Fibroblast of lung (primary cell): ENCODE data around the gene GSG1L.

Source experiments
- CTCF ChIP-seq, 2 donors: IDR thresholded peaks in 1 of 2; conservative IDR thresholded peaks in 1 of 2; 1 replicate in 1 of 2; 2 replicates in 1 of 2; pipeline ENCODE4 v1.5.1; 2011 to 2012; ENCODE audit warnings: low read length in 2 of 2, control low read depth in 1 of 2, inconsistent platforms in 1 of 2, low read depth in 1 of 2, mild to moderate bottlenecking in 1 of 2
- EZH2 ChIP-seq: IDR thresholded peaks from 2 replicates; pipeline ENCODE4 v1.5.1; 2012; ENCODE audit warnings: low read length, control low read depth, mild to moderate bottlenecking; ENCODE audit errors: missing control alignments

- TF ChIP-seq CTCF (conservative IDR thresholded peaks at IDR 0.05 in 1 of 2, IDR thresholded peaks at IDR 0.05 in 1 of 2; ENCODE audit: low read depth in 1 of 2, low read length in 2 of 2) = no peak
- no peak for TF ChIP-seq EZH2
These were observed 262.7 kb downstream of the GSG1L start for GRCh38 chr16:27800817-27801216.
